ENCODE results near the gene ZNF813.

DNA sequence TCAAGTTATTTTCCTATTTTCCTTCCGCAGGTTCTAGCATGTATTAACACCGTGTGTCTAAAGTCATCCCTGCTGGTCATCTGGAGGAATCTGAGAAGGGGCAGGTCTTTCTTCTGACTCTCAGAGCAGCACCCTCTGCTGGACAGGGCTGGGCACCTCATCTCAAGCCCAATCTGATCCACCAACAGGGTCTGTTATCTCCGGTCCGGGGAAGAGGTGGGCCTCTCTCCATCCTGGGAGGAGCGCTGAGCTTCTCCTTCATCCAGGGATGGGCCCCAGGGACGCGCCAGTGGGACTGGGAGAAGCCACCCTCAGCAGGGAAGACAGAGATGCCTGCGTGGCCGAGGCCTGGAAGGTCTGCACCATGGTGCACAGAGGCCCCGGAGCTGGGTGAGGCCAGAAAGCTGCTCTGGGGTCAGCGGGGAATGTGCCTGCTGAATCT lies 44.4 kb downstream of the ZNF813 start:
- TF ChIP-seq EP300 (IDR thresholded peaks at IDR 0.05; ENCODE audit: low read depth) = no peak
- TF ChIP-seq POLR2A (IDR thresholded peaks at IDR 0.05) = no peak
